Loucy (cell line): ENCODE data around the gene EEIG2.

ENCODE experiments used
- EZH2phosphoT487 ChIP-seq: fragments of 200-600 bp; IDR thresholded peaks from 2 replicates; pipeline ENCODE4 v1.6.1; 2018; ENCODE audit warnings: antibody characterized with exemption, mild to moderate bottlenecking, moderate library complexity, borderline replicate concordance
- TF ChIP-seq, protein P1 (sequence below): fragments of 200-600 bp; sonication (generic); conservative IDR thresholded peaks from 2 replicates; pipeline ENCODE4 v1.5.1; 2014; ENCODE audit warnings: mild to moderate bottlenecking, antibody characterized with exemption, low read length

- TF ChIP-seq, protein P1, sequence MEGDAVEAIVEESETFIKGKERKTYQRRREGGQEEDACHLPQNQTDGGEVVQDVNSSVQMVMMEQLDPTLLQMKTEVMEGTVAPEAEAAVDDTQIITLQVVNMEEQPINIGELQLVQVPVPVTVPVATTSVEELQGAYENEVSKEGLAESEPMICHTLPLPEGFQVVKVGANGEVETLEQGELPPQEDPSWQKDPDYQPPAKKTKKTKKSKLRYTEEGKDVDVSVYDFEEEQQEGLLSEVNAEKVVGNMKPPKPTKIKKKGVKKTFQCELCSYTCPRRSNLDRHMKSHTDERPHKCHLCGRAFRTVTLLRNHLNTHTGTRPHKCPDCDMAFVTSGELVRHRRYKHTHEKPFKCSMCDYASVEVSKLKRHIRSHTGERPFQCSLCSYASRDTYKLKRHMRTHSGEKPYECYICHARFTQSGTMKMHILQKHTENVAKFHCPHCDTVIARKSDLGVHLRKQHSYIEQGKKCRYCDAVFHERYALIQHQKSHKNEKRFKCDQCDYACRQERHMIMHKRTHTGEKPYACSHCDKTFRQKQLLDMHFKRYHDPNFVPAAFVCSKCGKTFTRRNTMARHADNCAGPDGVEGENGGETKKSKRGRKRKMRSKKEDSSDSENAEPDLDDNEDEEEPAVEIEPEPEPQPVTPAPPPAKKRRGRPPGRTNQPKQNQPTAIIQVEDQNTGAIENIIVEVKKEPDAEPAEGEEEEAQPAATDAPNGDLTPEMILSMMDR = peak; percentile 33
- TF ChIP-seq EZH2phosphoT487 = no peak
Observed at GRCh38 chr1:108560874-108561459, 1.1 kb downstream of the EEIG2 start.
